Fibroblast of lung (primary cell): ENCODE data around the gene PANK1. TPM values are rescaled to one million over a fixed set of nuclear protein-coding genes. Genes with fewer than 3 reads are reported as not detected.

Experiments
- DNase-seq, 2 donors: peaks; one replicate each; pipeline versions ENCODE4 v3.0.0 to v3.0.0-alpha.2; 2010; ENCODE audit warnings: low read depth in 2 of 2
- H2AFZ ChIP-seq: 2 replicates; pipeline ENCODE4 v1.5.1; 2012; ENCODE audit warnings: low read length, control low read depth, inconsistent platforms
- H3K27ac ChIP-seq: 2 replicates; pipeline ENCODE4 v1.5.1; 2011; ENCODE audit warnings: low read length, control low read depth; ENCODE audit not compliant: insufficient read depth
- H3K27me3 ChIP-seq: 2 replicates; pipeline ENCODE4 v1.5.1; 2011; ENCODE audit warnings: mild to moderate bottlenecking, low read length; ENCODE audit not compliant: control insufficient read depth, insufficient read depth
- H3K36me3 ChIP-seq: 2 replicates; pipeline ENCODE4 v1.5.1; 2011; ENCODE audit warnings: low read length; ENCODE audit not compliant: control insufficient read depth, insufficient read depth
- H3K4me1 ChIP-seq: 2 replicates; pipeline ENCODE4 v1.5.1; 2011; ENCODE audit warnings: low read length; ENCODE audit not compliant: control insufficient read depth, insufficient read depth; ENCODE audit errors: extremely low read depth
- H3K4me2 ChIP-seq: 2 replicates; pipeline ENCODE4 v1.5.1; 2011; ENCODE audit warnings: low read length, control low read depth; ENCODE audit not compliant: insufficient read depth; ENCODE audit errors: extremely low read depth
- H3K4me3 ChIP-seq, 4 experiments: fragments of 200-600 bp in 1 of 4; sonication (generic) in 1 of 4; replicated peaks in 1 of 4; 2 replicates each; pipeline ENCODE4 v1.5.1; 2011 to 2016; ENCODE audit warnings: low read length in 4 of 4, low read depth in 3 of 4, mild to moderate bottlenecking in 3 of 4, control low read depth in 2 of 4, inconsistent platforms in 1 of 4, mixed read lengths in 1 of 4; ENCODE audit not compliant: insufficient read depth in 1 of 4; ENCODE audit errors: control extremely low read depth in 1 of 4
- H3K79me2 ChIP-seq: 2 replicates; pipeline ENCODE4 v1.5.1; 2012; ENCODE audit warnings: mild to moderate bottlenecking, low read length, inconsistent platforms; ENCODE audit not compliant: control insufficient read depth, insufficient read depth
- H3K9ac ChIP-seq: 2 replicates; pipeline ENCODE4 v1.5.1; 2011; ENCODE audit warnings: mild to moderate bottlenecking, low read length, control low read depth; ENCODE audit not compliant: insufficient read depth
- H3K9me3 ChIP-seq: 2 replicates; pipeline ENCODE4 v1.5.1; 2012; ENCODE audit warnings: low read depth, low read length; ENCODE audit not compliant: control insufficient read depth, insufficient read depth
- H4K20me1 ChIP-seq: 2 replicates; pipeline ENCODE4 v1.5.1; 2011; ENCODE audit warnings: low read length; ENCODE audit not compliant: control insufficient read depth, insufficient read depth; ENCODE audit errors: extremely low read depth
- EZH2 ChIP-seq: IDR thresholded peaks from 2 replicates; pipeline ENCODE4 v1.5.1; 2012; ENCODE audit warnings: low read length, control low read depth, mild to moderate bottlenecking; ENCODE audit errors: missing control alignments
- polyA plus RNA-seq, 2 donors: library from polyadenylated mRNA; depleted of rRNA in 1 of 2; stranded (reverse) in 1 of 2; unstranded in 1 of 2; fragments of >200 nt; gene quantifications; 2 replicates each; pipeline ENCODE4 v1.2.1, GENCODE V29; 2011 to 2012; ENCODE audit warnings: missing spikeins in 1 of 2
- total RNA-seq: library from RNA; depleted of rRNA; stranded (reverse); fragments of >200 nt; gene quantifications from 2 replicates; pipeline ENCODE4 v1.2.1, GENCODE V29; 2014
- TF ChIP-seq, protein P1 (sequence below), 2 donors: IDR thresholded peaks in 1 of 2; conservative IDR thresholded peaks in 1 of 2; 1 replicate in 1 of 2; 2 replicates in 1 of 2; pipeline ENCODE4 v1.5.1; 2011 to 2012; ENCODE audit warnings: low read length in 2 of 2, control low read depth in 1 of 2, inconsistent platforms in 1 of 2, low read depth in 1 of 2, mild to moderate bottlenecking in 1 of 2

The PANK1 gene
- total and polyA plus RNA-seq, 2 donors (not counting 1 experiment from before 2014, with no cell fraction given): 5.3 to 9.2 TPM

DNA sequence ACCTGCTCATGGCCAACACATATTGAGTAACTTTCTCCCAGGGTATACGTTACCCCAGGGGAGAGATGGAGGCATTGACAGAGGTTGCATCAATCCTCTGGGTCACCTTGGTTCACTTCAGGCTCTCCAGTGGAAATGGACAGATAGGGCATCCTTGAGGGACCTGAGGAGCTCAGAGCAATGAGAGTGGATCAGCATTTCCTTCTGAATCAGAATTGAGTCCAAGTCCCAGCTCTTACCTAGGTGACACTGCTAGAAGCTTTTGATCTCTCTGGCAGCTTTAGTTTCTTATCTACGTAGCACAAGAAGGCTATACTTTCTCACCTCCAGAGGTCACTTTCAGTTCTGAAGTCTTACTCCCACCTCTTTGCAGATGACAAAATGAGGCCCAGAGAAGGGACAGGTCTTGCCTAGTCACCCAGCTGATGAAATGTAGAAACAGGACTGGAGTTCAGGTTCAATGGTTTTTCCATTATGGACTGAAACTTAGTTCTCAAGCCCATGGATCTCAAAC, 35.2 kb downstream of the PANK1 start:
- H3K27me3 ChIP-seq: no peaks in the 10 kb centered on the region
- no peak overlapping the region for H2AFZ ChIP-seq
- H3K4me1 ChIP-seq: no peaks in the 10 kb centered on the region
- no peak overlapping the region for H3K27ac ChIP-seq
- no peak overlapping the region for H3K9ac ChIP-seq
- no peaks in the 10 kb centered on the region for H4K20me1 ChIP-seq
- no peaks in the 10 kb centered on the region for H3K36me3 ChIP-seq
- TF ChIP-seq, protein P1, sequence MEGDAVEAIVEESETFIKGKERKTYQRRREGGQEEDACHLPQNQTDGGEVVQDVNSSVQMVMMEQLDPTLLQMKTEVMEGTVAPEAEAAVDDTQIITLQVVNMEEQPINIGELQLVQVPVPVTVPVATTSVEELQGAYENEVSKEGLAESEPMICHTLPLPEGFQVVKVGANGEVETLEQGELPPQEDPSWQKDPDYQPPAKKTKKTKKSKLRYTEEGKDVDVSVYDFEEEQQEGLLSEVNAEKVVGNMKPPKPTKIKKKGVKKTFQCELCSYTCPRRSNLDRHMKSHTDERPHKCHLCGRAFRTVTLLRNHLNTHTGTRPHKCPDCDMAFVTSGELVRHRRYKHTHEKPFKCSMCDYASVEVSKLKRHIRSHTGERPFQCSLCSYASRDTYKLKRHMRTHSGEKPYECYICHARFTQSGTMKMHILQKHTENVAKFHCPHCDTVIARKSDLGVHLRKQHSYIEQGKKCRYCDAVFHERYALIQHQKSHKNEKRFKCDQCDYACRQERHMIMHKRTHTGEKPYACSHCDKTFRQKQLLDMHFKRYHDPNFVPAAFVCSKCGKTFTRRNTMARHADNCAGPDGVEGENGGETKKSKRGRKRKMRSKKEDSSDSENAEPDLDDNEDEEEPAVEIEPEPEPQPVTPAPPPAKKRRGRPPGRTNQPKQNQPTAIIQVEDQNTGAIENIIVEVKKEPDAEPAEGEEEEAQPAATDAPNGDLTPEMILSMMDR (conservative IDR thresholded peaks at IDR 0.05 in 1 of 2, IDR thresholded peaks at IDR 0.05 in 1 of 2; ENCODE audit: low read depth in 1 of 2, low read length in 2 of 2): no peak
- TF ChIP-seq EZH2: no peak
- H3K4me3 ChIP-seq: no peak overlapping the region
- no peaks in the 10 kb centered on the region for H3K9me3 ChIP-seq
- no peaks in the 10 kb centered on the region for H3K79me2 ChIP-seq
- DNase-seq: no peak
- H3K4me2 ChIP-seq: no peak overlapping the region

DNA sequence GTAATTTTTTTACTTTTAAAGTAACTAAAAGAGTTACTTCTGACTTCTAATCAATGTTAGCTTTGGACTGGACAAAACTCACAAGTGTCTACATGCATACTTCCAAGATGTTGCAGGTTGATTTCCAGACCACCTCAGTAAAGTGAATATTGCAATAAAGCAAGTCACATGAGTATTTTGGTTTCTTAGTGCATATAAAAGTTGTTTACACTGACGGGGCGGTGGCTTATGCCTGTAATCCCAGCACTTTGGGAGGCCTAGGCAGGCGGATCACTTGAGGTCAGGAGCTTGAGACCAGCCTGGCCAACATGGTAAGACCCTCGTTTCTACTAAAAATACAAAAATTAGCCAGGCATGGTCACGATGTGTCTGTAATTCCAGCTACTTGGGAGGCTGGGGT, 40.8 kb downstream of the PANK1 start:
- Histone ChIP-seq H3K9me3 (no peaks in the 10 kb centered on the region), H3K4me2 (no peak overlapping the region), H4K20me1 (no peaks in the 10 kb centered on the region), H2AFZ (no peak overlapping the region), H3K4me1 (no peaks in the 10 kb centered on the region), H3K9ac (no peak overlapping the region), H3K79me2 (no peaks in the 10 kb centered on the region), H3K27ac (no peak overlapping the region), H3K27me3 (no peaks in the 10 kb centered on the region), H3K4me3 (no peak overlapping the region), H3K36me3 (no peaks in the 10 kb centered on the region)
- no peak for TF ChIP-seq EZH2
- TF ChIP-seq, protein P1 (conservative IDR thresholded peaks at IDR 0.05 in 1 of 2, IDR thresholded peaks at IDR 0.05 in 1 of 2; ENCODE audit: low read depth in 1 of 2, low read length in 2 of 2): no peak
- DNase-seq: no peak

DNA sequence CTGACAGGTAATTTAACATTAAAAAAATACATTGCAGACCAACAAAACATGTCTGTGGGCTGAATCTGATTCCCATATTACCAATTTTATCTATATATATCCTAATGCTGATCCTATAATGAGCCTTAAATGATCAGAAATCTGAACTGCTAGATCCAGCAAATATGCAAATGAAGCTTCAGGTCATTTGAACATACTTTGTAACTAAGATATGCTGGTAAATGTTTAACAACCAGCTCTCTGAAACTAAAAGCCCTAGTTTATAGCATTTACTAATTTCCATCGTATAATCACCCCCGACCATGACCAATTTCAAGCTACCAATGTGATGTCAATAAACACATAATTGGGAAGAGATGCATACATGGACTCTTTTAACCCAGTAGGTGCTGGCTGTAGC, 42.1 kb downstream of the PANK1 start:
- TF ChIP-seq, protein P1 (conservative IDR thresholded peaks at IDR 0.05 in 1 of 2, IDR thresholded peaks at IDR 0.05 in 1 of 2; ENCODE audit: low read depth in 1 of 2, low read length in 2 of 2): no peak
- no peak for TF ChIP-seq EZH2
- DNase-seq: no peak
- no peak overlapping the region for H3K4me3 ChIP-seq
- no peaks in the 10 kb centered on the region for H3K4me1 ChIP-seq
- H3K4me2 ChIP-seq: no peak overlapping the region
- H3K79me2 ChIP-seq: no peaks in the 10 kb centered on the region
- no peak overlapping the region for H2AFZ ChIP-seq
- H4K20me1 ChIP-seq: no peaks in the 10 kb centered on the region
- H3K27me3 ChIP-seq: no peaks in the 10 kb centered on the region
- no peak overlapping the region for H3K9ac ChIP-seq
- H3K9me3 ChIP-seq: no peaks in the 10 kb centered on the region
- no peak overlapping the region for H3K27ac ChIP-seq
- H3K36me3 ChIP-seq: no peaks in the 10 kb centered on the region
